ENCODE results near the gene GMNC.
"Not testable (repeated sequence)": the region's sequence is repeated elsewhere in the genome, so short reads cannot be mapped to it uniquely, and the experiment has no call there.

DNA sequence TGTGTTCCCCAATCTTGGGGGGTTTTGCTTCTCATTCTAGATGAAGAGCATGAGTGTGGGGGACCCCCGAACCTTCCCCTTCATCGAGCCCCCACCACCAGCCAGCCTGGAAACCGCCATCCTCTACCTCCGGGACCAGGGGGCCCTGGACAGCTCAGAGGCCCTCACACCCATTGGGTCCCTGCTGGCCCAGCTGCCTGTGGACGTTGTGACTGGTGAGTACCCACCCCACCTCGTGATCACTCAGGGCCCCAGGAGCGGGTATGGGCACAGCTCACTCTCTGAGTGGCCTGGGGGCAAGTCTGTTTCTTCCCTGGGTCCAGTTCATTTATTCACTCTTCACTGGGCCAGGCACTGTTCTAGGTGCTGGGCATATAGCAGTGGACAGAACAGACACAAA lies 13.9 kb upstream of the GMNC start:
- not testable (repeated sequence) for TF ChIP-seq CTCF, EZH2 (IDR thresholded peaks at IDR 0.05)

Measured in neural progenitor cell (in vitro differentiated cells).